GM21786 (cell line): ENCODE results near the gene SORCS2.

Experiments
- ATAC-seq: cut with Tn5 transposase; IDR thresholded peaks from one replicate; pipeline ENCODE4 v1.9.1; 2021; ENCODE audit not compliant: unreplicated experiment

The SORCS2 gene

DNA sequence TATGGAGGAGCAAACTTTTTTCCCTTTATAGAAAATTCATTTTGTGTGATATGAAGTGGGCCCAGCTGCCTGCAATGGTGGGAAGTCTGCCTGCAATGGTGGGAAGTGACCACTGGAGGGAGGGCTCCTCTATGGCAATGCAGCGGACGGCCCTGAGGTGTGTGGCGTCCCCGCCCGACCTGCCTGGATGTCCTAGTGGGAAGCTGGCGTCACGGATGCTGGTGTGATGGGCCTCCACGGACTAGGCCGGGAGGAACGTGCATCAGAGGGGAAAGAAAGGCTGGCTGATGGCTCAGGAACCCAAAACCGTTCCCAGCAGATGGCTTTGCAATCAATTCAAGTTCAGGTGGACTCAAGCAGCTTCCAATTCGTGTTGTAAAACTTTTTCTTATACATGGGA, 569.4 kb downstream of the SORCS2 start:
- peak; percentile 71 for ATAC-seq

DNA sequence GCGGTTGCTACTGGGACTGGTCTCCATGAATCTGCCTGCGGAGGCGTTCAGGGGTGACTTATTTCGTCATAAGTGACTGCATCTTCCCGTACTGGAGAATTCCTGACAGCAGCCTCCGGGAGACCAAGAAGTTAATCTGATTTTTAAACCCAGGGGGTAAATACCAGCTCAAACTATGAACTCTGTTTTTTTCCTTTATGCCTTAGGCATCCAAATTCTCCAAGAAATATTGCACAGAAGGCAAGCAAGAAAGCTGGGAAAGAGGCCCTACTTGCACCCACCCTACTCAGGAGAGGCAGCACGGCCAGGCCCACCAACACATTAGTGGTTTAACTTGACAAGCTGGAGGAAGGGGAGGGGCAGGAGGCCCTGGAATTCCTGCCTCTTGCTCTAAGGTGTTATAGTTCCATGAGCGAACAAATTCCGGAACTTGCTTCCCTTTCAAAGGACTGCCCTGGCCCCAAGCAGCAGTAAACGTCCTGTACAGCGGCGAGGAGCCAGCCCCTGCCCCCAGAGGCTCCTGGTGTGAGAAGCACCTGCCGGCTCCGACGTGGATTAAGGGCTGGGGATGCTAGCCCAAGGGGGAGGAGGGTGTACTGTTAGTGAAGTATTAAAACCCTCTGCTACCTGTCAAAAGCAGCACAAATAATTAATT, 570.2 kb downstream of the SORCS2 start:
- ATAC-seq, result no peak

DNA sequence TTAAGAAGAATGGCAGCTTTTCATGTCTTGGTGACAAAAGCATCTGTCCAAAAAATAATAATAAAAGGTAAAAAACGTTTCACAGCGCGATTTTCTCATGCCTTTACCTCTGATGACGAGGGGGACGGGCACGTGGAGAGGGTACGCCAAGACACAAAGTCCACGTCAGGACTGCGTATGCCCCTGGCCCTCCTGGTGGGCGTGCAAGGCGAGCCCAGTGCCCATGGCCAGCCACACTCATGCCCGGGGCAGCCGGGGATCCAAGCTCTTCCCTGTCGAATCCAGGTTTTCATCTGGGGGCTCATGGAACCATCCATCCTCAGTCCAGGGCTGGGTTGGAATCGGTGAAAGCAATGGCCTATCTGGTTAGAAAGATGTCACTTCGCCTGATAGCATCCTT, 570.8 kb downstream of the SORCS2 start:
- no peak for ATAC-seq

DNA sequence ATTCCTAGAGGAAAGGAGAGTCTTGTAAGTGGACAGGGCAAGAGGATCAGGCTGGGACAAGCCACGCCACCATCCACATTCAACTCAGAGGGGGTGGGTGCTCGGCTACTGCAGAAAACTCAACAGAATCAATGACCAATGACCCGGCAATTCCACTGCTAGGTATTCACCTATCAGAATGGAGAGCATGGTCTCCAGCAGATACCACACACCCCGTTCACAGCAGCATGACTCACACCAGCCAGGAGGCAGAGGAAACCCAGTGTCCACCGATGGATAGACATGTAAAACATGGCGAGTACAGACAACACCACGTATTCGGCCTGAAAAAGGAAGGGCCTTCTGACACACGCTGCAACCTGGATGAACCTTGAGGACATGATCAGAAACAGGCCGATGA, 571.5 kb downstream of the SORCS2 start:
- no peak for ATAC-seq

DNA sequence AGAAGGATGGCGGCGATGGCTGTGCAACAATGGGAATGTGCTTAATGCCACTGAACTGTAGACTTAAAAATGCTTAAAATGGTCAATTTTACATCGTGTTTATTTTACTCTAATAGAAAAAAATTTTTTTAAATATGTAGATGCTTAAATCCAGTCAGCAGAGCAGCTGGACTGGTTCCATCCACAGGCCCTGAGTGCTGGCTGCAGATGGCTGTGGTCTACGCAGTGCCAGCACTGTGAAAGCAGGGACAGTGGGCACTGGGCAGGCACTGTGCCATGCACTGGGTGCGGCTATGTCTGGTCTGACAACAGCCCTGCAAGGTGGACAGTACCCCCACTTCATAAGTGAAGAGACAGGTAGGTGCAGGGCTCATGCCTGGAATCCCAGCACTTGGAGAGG, 572.1 kb downstream of the SORCS2 start:
- no peak for ATAC-seq

DNA sequence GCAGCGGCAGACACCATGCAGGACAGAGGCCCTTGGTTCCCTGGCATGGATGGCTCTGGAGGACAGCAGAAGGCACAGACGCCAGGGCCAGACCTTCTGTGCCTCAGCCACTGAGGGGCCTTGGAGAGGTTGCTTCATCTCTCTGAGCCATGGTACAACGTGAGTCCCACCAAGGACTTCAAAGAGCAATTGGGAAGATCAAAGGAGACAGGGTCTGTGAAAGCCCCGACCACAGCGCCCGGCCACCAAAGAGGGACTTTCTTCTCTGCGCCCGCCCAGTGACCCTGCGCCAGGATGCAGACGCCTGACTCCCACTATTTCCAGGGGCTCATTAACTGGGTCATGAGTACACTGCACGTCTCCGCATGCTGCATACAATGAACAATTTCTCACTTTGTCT, 573.3 kb downstream of the SORCS2 start:
- no peak for ATAC-seq

DNA sequence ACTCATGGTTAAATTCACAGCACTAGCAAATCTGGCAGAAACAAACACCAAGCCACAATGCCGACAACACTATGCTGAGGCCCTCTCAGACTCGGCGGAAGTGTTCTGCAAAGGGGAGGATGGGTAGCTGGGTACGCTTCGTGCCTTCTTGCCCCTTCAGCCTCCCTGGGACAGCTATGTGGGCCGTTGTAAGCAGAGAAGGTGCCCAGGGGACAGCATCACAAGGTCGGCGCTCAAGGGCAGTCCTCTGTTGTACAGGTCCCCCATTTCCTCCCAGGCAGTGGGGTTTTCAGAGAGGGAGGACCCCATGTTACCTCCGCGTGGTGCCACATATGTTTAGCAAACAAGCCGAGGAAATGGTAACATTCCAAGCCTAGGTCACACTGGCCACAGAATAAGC, 573.7 kb downstream of the SORCS2 start:
- ATAC-seq, result no peak

DNA sequence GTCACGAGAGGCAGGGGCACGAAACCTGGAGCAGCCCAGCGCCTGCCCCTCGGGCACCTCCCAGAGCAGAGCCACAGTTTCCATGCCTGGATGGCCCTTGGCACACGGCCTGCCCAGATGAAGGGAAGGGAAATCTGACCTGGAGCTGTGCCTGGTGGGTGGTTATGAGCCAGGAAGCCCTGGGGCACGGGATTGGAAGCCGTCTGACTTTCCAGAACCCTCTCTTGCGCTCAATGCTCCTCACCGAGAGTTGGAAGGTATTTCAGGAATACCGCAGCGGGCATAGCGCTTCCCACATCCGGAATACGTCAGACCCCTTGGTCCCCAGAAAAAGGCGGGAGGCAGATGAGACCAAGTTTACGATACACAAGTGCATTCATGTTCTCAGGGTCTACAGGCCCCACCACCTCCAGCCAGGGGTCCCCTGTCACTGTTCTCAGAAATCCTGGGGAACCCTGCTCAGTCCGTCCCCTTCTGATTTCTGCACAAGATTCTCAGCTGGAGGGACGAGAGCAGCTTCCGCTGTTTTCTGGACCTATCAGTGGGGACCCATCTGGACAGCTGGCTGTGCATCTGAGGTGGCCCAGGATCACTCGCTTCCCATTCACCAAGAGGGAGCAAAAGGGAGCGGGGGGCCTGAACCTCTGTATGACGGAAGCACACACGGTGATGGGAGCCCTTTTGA, 574.5 kb downstream of the SORCS2 start:
- no peak for ATAC-seq

DNA sequence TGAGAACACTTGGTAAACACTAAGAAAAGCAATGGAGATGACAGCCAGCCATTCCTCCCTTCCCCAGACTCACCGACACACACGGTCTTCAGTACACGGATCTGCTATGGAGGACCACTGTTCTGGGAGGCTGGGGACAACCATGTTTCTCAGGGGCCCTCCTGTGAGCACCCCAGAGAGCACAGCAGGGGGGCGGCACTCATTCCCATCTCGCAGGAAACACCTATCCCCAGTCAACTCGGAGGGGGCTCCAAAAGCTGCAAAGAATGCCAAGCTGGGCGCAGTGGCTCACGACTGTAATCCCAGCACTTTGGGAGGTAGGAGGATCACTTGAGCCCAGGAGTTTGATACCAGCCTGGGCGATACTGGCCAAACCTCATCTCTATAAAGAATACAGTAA, 575.2 kb downstream of the SORCS2 start:
- no peak for ATAC-seq

DNA sequence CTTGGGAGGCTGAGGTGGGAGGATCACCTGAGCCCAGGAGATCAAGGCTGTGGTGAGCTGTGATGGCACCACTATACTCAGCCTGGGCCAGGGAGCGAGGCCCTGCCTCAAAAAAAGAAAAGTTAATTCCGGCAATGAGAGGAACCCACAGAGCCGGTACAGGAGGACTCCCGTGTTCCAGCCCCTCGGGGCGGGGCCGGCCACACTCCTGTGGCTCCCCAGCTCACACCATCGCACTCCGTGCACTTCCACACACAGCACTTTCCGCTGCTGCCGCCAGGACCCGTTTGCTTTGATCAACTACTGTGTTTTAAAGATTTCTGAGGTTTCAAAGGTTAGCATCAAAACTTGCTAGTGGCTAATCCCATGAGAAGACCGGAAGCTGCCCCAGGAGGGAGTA, 575.6 kb downstream of the SORCS2 start:
- no peak for ATAC-seq

DNA sequence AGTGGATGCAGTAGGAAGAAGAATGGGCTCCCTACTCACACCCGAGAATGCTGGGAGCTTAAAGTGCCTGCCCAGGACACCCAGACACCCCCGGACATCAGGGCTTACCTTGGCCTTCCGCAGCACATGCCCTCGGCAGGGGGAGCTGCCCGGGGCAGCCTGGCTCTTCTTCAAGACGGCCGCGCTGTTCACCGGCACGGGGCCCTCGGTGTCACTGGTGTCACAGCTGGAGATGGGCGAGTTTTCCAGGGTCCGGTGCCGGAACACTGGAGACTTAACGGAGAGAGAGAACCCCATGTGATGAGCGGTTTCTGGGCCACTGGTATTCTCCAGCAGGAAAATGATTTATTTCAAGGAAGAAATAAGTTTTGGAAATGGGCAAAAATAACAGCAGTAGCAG, 576.4 kb downstream of the SORCS2 start:
- ATAC-seq, result no peak

DNA sequence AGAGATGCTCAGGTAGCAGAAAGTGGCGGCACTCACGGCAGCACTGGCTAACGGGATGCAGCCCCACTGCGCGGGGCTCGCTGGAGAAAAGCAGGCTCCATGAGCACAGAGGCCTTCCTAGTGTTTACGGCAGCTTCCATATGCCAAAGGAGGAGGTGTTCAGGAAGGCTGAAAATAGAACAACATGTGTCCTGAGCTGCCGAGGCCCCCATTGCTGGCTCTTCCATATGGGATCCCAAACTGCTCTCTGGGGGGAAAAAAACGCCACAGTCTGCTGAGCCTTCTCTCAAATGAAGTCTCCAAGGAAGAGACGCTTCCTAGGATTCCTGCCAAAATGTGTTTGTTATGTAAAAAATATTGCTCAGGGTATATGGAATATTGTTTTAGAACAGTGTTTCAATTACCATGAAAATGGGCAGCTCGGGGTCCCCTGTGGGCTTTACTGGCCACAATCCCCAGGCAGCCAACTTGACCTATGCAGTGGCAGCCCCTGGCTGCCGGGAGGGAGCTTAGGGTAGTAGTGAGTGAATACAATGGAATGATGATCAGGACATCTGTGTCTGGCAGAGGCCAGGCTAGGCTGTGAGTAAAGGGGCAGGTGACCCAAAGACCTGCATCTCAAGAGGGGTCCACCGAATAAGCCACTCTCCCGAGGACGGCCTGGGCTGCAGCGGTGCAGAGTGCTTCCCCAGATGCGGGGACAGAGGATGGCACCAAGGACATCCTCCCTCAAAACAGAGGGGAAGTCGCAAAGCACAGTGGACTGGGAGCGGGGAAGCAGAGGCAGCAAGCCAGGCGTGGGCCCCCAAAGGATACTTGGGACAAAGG, 577.3 kb downstream of the SORCS2 start:
- no peak for ATAC-seq

DNA sequence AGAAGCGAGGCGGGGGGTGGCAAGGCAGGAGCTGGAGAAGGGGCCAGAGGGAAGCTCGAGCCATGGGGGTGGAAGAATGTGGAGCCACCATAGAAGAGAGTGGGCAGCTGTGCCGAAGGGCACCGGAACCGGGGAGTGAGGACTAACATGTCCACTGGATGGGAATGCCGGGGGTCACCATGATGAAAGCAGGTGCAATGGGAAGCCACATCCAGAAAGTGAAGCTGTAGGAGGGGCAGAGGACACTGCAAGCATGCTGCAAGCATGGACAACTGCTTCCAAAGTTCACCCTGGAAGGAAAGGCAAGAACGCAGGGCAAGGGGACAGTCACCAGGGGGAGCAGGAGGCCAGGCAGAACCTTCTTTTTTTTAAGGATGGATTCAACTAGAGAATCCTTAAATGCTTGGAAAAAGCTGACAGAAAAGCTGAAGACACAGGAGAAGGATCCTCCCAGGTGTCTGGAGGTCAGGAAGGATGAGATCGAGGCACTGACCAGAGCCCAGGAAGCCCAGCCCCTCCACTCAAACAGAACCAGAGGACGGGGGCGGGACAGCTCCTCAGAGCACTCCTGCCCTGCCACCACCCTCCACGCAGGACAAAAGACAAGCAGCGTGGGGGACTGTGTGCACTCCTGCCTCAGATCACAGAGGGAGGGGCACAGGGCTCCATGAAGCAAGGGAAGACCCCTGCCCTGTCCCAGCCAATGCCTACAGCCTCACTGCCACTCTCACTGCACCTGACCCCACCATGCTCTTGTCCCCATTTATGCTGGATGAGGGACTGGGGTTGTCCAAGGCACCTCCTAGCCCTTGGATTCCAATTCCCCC, 578.1 kb downstream of the SORCS2 start:
- no peak for ATAC-seq

DNA sequence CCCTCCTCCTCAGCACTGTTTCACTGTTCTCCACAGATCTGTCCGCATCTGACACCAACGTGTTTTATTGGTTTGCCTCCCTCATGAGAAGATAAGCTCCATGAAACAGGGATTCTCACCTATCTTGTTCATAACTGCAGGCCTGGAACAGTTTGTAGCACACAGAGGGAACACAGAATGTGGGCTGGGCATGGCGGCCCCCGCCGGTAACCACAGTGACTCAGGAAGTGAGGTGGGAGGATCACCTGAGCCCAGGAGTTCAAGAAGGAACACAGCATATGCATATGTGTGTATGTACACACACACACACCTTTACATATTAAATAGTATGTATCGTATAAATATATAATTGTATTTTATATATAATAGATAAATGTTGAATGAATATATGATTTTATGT, 578.7 kb downstream of the SORCS2 start:
- ATAC-seq, result no peak

DNA sequence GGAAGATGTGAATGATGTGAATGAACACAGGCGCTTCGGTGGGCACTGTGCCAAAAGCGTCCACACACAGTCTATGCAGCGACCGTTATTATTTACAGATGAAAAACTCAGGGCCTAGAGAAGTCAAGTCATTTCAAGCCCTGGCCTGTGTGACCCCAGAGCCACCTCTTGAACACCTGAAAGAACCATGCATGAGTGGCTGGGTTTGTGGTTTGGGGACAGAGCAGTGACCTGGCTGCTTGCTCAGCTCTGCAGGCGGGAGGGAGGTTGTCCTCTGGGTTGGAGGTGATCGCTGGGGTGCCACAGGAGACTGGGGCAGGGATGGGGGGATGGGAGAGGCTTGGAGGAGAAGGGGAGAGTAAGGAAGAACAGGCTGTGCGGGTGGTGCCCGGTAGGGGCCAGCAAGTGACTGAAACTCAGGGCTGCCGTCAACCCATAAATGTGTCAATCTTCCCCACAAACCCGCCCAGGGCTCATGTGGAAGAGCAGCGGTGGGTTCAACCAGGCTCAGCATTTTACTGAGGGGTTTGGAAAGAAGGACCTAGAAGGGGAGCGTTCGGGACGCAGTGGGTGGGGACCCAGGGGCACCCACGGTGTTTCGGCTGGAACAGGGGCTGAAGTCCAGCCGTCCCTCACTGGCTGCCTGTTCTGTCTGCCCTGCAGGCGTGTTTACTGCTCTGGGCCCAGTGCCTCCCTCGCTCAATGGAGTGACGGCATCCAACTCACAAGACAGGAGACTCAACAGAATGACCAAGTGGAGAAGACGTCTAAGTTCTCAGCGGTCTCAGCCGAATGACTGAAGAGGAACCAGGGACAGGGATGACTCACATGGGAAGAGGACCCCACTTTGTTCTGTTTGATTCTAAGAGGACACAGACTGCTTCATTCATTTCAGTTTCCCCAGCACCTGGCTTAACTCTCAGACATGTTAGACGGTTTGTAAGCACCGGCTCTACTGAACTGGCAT, 579.5 kb downstream of the SORCS2 start:
- ATAC-seq, result peak; percentile 90

DNA sequence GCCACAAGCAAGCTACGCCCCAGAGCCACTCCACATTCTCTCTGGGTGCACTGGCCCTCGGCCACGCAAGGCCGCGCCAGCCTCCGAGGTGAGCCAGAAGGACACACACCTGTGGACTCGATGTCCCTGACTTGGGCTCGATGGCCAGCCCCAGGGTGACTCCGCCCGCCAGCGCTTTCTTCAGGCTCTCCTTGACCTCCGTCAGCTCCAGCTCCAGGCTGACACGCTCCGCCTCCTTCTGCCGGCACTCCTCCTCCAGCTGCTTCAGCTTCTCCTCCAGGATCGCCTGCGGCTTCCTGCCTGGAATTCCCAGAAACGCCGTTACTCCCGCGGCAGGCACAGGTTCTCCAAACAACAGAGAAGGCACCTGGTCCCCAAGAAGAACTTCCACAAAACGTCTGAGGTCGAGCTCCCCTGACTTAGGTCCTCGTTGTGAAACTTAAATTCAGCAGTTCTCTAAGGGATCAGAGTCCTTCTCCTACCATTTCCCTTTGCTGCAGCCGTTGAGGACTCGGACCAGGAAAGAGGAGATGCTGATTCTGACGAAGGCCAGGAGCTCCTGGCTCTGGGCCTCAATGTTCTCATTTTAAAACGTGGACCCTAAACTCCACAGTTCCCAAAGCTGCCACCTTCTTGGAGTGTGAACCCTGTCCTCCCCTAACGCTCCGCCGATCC, 580.5 kb downstream of the SORCS2 start:
- ATAC-seq, result no peak

DNA sequence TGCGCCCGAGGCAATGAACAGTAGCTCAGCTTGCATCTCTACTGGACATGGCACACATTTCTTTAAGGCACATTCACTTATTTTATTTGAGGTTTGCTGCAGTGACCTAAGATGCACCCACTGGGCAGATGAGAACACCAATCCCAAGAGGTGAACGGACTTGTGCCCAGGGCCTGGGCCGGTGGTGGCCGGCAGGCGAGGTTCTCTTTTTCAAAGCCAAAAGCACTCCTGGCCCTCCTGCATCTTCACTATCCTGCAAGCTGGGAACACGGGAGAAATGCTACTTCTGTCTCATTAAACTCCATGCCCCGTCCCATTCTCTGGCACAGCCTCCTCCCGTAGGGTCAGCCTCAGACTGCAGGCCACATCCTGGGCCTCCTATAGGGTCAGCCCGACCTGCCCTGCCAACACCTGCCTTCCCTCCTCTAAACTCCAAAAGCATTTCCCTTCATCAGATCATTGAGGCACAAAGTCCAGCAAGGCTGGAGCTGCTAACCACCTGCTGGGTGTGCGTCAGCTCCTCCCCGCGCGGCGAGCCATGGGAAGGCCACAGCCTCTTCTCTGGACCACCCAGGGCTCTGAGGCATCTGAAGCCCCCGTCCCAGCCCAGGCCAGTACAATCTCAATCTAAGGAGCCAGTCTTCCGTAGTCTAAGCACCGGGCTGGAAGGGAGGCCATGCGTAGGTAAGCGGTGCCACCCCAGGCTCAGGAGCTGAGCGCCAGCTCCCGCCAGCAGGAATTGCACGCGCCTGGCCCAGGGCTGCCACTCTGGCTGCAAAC, 581.3 kb downstream of the SORCS2 start:
- no peak for ATAC-seq
